HepG2 (cell line): Measurements from ENCODE around the gene KIF1C. TPM values are rescaled to one million over a fixed set of nuclear protein-coding genes. Genes with fewer than 3 reads are reported as not detected.

Experiments
- CHD4 ChIP-seq: fragments of 200-600 bp; sonication (generic); IDR thresholded peaks from 2 replicates; pipeline ENCODE4 v1.7.0; 2017; ENCODE audit warnings: mild to moderate bottlenecking, low read length, borderline replicate concordance
- HNF4G ChIP-seq, 2 experiments: sonication (generic) in 1 of 2; formaldehyde crosslinking in 1 of 2; IDR thresholded peaks; 2 replicates each; pipeline versions ENCODE4 v1.4.0 to v1.6.1; 2011 to 2020; ENCODE audit warnings: borderline replicate concordance in 2 of 2, low read depth in 2 of 2, mild to moderate bottlenecking in 2 of 2, low read length in 1 of 2, missing genetic modification reagents in 1 of 2, moderate library complexity in 1 of 2
- KLF11 ChIP-seq: IDR thresholded peaks from 2 replicates; pipeline ENCODE4 v1.6.1; 2016; ENCODE audit warnings: missing compliant biosample characterization
- NR2F1 ChIP-seq, 2 experiments: fragments of 450-650 bp in 1 of 2; formaldehyde crosslinking in 1 of 2; IDR thresholded peaks; 2 replicates each; pipeline versions ENCODE4 v1.5.0 to v1.6.1; 2016 to 2020; ENCODE audit warnings: mild to moderate bottlenecking in 1 of 2, missing compliant biosample characterization in 1 of 2, missing genetic modification reagents in 1 of 2, moderate library complexity in 1 of 2
- PRMT3 ChIP-seq: sonication (generic); formaldehyde crosslinking; IDR thresholded peaks from 2 replicates; pipeline ENCODE4 v1.8.1; 2022; ENCODE audit warnings: low read depth, mild to moderate bottlenecking, moderate library complexity, missing genetic modification reagents, borderline replicate concordance
- RARA ChIP-seq: IDR thresholded peaks from 2 replicates; pipeline ENCODE4 v1.6.1; 2016; ENCODE audit warnings: missing genetic modification reagents, missing compliant biosample characterization
- RELA ChIP-seq: sonication (generic); formaldehyde crosslinking; IDR thresholded peaks from 2 replicates; pipeline ENCODE4 v1.4.0; 2020; ENCODE audit warnings: missing genetic modification reagents
- TCF7 ChIP-seq: sonication (generic); IDR thresholded peaks from 2 replicates; pipeline ENCODE4 v1.6.1; 2016; ENCODE audit warnings: antibody characterized with exemption, low read depth
- ZFP90 ChIP-seq: sonication (generic); formaldehyde crosslinking; IDR thresholded peaks from 2 replicates; pipeline ENCODE4 v1.8.0; 2022; ENCODE audit warnings: missing genetic modification reagents, mild to moderate bottlenecking, inconsistent platforms, borderline replicate concordance
- ZNF337 ChIP-seq: sonication (generic); formaldehyde crosslinking; IDR thresholded peaks from 2 replicates; pipeline ENCODE4 v1.5.1; 2020; ENCODE audit warnings: missing genetic modification reagents, low read depth, mild to moderate bottlenecking, borderline replicate concordance
- ZNF570 ChIP-seq: sonication (generic); formaldehyde crosslinking; IDR thresholded peaks from 2 replicates; pipeline ENCODE4 v1.4.0; 2020; ENCODE audit warnings: mild to moderate bottlenecking, missing genetic modification reagents, borderline replicate concordance
- ZNF703 ChIP-seq: sonication (generic); formaldehyde crosslinking; IDR thresholded peaks from 2 replicates; pipeline ENCODE4 v1.5.1; 2020; ENCODE audit warnings: missing genetic modification reagents, mild to moderate bottlenecking, moderate library complexity, borderline replicate concordance
- polyA plus RNA-seq, 8 experiments: library from polyadenylated mRNA; depleted of rRNA in 3 of 8; stranded (reverse) in 7 of 8; unstranded in 1 of 8; fragments of >200 nt; fragmentation: Illumina TruSeq in 4 of 8; extraction: Trizol in 4 of 8; gene quantifications; 2 replicates each; pipeline versions ENCODE4 v1.2.1 to v1.2.3, GENCODE V29; 2011 to 2016; ENCODE audit warnings: low read depth in 4 of 8, missing spikeins in 1 of 8, mixed read lengths in 1 of 8; ENCODE audit not compliant: insufficient read depth in 1 of 8
- total RNA-seq, 5 experiments: library from RNA; depleted of rRNA; stranded (reverse); fragments of >200 nt; fragmentation: Illumina TruSeq; extraction: Trizol; gene quantifications; 2 replicates each; pipeline ENCODE4 v1.2.3, GENCODE V29; 2016; ENCODE audit warnings: low read depth in 1 of 5
- TF ChIP-seq, protein P1 (sequence below): sonication (generic); formaldehyde crosslinking; IDR thresholded peaks from 2 replicates; pipeline ENCODE4 v1.4.0; 2020; ENCODE audit warnings: missing genetic modification reagents, mild to moderate bottlenecking, borderline replicate concordance
- TF ChIP-seq, protein P2 (sequence below): sonication (generic); formaldehyde crosslinking; IDR thresholded peaks from 2 replicates; pipeline ENCODE4 v1.4.0; 2020; ENCODE audit warnings: missing genetic modification reagents
- TF ChIP-seq, protein P3 (sequence below): IDR thresholded peaks from 2 replicates; pipeline ENCODE4 v1.6.1; 2016; ENCODE audit warnings: low read depth
- TF ChIP-seq, protein P4 (sequence below): sonication (generic); formaldehyde crosslinking; IDR thresholded peaks from 2 replicates; pipeline ENCODE4 v1.5.0; 2020; ENCODE audit warnings: missing genetic modification reagents

KIF1C gene
- total and polyA plus RNA-seq, 2 of the 13 experiments (the other 11 are each of a cell fraction or from before 2014, with no cell fraction given) = 70.0 to 104 TPM

DNA sequence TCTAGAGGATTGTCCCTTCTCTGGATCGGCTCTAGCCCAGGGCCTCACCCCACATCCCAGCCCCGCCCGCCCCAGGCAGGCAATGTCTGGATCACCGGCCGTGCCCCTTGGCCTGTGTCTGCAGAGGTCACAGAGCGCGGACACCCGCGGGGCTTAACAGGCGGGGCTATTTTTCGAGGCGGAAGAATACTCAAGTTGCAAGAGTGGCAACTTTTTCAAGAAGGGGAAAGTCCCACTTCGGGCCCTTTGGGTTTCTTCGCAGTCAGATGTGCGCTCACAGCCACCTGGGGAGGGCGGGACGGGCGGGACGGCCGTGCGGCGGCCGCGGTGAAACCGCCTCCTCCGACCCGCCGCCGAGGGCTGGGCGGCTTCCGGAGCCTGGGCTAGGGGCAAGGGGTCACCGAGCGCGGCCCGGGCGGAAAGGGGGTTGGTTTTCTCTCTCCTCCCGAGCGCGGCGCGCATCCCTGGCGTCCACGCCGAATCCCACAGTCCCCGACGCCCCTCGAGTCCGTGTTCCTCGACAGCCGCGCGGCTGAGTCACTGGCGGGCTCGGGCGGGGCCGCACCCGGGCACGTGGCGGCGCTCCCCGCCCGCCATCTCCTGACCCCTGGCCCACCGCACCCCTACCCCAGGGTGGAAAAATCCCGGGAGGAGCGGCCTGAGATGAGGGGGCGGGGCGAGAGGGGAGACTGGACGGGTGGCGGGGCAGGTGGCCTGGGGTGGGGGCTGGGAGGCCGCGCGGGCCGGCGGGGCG is 48.3 kb upstream of the KIF1C start (continued):
- TF ChIP-seq, protein P1, sequence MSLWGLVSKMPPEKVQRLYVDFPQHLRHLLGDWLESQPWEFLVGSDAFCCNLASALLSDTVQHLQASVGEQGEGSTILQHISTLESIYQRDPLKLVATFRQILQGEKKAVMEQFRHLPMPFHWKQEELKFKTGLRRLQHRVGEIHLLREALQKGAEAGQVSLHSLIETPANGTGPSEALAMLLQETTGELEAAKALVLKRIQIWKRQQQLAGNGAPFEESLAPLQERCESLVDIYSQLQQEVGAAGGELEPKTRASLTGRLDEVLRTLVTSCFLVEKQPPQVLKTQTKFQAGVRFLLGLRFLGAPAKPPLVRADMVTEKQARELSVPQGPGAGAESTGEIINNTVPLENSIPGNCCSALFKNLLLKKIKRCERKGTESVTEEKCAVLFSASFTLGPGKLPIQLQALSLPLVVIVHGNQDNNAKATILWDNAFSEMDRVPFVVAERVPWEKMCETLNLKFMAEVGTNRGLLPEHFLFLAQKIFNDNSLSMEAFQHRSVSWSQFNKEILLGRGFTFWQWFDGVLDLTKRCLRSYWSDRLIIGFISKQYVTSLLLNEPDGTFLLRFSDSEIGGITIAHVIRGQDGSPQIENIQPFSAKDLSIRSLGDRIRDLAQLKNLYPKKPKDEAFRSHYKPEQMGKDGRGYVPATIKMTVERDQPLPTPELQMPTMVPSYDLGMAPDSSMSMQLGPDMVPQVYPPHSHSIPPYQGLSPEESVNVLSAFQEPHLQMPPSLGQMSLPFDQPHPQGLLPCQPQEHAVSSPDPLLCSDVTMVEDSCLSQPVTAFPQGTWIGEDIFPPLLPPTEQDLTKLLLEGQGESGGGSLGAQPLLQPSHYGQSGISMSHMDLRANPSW = no peak
- TF ChIP-seq ZNF337 (CRISPR knock-in tag) (no peak), PRMT3 (no peak), ZFP90 (no peak; the same call in 1 of the 2 replicates), HNF4G (IDR thresholded peaks at IDR 0.05; ENCODE audit: borderline replicate concordance, low read depth, low read length) (peak; percentile 38; the same call in 1 of the 2 replicates), HNF4G (CRISPR knock-in tag; IDR thresholded peaks at IDR 0.05; ENCODE audit: borderline replicate concordance, low read depth) (no peak), KLF11 (CRISPR knock-in tag) (no peak), ZNF570 (CRISPR knock-in tag) (no peak), NR2F1 (CRISPR knock-in tag; IDR thresholded peaks at IDR 0.05) (peak; percentile 71 to 91), TCF7 (no peak), RARA (CRISPR knock-in tag) (peak; percentile 80), RELA (CRISPR knock-in tag) (no peak), CHD4 (no peak), ZNF703 (CRISPR knock-in tag) (peak; percentile 65; the same call in 1 of the 2 replicates)
- TF ChIP-seq, protein P2, sequence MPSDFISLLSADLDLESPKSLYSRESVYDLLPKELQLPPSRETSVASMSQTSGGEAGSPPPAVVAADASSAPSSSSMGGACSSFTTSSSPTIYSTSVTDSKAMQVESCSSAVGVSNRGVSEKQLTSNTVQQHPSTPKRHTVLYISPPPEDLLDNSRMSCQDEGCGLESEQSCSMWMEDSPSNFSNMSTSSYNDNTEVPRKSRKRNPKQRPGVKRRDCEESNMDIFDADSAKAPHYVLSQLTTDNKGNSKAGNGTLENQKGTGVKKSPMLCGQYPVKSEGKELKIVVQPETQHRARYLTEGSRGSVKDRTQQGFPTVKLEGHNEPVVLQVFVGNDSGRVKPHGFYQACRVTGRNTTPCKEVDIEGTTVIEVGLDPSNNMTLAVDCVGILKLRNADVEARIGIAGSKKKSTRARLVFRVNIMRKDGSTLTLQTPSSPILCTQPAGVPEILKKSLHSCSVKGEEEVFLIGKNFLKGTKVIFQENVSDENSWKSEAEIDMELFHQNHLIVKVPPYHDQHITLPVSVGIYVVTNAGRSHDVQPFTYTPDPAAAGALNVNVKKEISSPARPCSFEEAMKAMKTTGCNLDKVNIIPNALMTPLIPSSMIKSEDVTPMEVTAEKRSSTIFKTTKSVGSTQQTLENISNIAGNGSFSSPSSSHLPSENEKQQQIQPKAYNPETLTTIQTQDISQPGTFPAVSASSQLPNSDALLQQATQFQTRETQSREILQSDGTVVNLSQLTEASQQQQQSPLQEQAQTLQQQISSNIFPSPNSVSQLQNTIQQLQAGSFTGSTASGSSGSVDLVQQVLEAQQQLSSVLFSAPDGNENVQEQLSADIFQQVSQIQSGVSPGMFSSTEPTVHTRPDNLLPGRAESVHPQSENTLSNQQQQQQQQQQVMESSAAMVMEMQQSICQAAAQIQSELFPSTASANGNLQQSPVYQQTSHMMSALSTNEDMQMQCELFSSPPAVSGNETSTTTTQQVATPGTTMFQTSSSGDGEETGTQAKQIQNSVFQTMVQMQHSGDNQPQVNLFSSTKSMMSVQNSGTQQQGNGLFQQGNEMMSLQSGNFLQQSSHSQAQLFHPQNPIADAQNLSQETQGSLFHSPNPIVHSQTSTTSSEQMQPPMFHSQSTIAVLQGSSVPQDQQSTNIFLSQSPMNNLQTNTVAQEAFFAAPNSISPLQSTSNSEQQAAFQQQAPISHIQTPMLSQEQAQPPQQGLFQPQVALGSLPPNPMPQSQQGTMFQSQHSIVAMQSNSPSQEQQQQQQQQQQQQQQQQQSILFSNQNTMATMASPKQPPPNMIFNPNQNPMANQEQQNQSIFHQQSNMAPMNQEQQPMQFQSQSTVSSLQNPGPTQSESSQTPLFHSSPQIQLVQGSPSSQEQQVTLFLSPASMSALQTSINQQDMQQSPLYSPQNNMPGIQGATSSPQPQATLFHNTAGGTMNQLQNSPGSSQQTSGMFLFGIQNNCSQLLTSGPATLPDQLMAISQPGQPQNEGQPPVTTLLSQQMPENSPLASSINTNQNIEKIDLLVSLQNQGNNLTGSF (CRISPR knock-in tag) = peak; percentile 63; the same call in 1 of the 2 replicates
- TF ChIP-seq, protein P3, sequence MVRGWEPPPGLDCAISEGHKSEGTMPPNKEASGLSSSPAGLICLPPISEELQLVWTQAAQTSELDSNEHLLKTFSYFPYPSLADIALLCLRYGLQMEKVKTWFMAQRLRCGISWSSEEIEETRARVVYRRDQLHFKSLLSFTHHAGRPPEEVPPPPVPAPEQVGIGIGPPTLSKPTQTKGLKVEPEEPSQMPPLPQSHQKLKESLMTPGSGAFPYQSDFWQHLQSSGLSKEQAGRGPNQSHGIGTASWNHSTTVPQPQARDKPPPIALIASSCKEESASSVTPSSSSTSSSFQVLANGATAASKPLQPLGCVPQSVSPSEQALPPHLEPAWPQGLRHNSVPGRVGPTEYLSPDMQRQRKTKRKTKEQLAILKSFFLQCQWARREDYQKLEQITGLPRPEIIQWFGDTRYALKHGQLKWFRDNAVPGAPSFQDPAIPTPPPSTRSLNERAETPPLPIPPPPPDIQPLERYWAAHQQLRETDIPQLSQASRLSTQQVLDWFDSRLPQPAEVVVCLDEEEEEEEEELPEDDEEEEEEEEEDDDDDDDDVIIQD (CRISPR knock-in tag) = no peak
- TF ChIP-seq, protein P4, sequence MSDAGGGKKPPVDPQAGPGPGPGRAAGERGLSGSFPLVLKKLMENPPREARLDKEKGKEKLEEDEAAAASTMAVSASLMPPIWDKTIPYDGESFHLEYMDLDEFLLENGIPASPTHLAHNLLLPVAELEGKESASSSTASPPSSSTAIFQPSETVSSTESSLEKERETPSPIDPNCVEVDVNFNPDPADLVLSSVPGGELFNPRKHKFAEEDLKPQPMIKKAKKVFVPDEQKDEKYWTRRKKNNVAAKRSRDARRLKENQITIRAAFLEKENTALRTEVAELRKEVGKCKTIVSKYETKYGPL (CRISPR knock-in tag) = no peak
